K562 (cell line): ENCODE data around the gene KLF4. TPM values are rescaled to one million over a fixed set of nuclear protein-coding genes. Genes with fewer than 3 reads are reported as not detected.

Source experiments
- ATAC-seq: fragments of 200-7000 bp; cut with Tn5 transposase; 3 replicates; pipeline ENCODE4 v1.9.1; 2020; ENCODE audit warnings: moderate library complexity
- BruUV-seq: library from RNA; stranded (reverse); fragments of 400-500 nt; replicated peaks from 2 replicates; lab custom pipeline; 2021; lab: Mats Ljungman, UMichigan
- CTCF ChIA-PET: fragments of 300-600 bp; formaldehyde crosslinking; extraction: SDS; loops from one replicate; lab custom pipeline; 2021; ENCODE audit warnings: low intra/inter-chr PET ratio; lab: Yijun Ruan, JAX
- POLR2A ChIA-PET: fragments of 300-600, 350-650 bp; sonication (Branson Sonifier 250); formaldehyde crosslinking; extraction: SDS; loops from one replicate; lab custom pipeline; 2021; ENCODE audit warnings: antibody characterized with exemption, inconsistent platforms; lab: Yijun Ruan, JAX
- DNase-seq, 4 experiments: peaks; one replicate each; pipeline versions ENCODE4 v3.0.0 to v3.0.0-alpha.2; 2011 to 2018; ENCODE audit warnings: low spot score in 3 of 4, mixed read lengths in 3 of 4; ENCODE audit errors: extremely low read depth in 1 of 4
- FAIRE-seq: peaks from 2 replicates; lab custom pipeline; 2011; peaks lifted over from hg19 to GRCh38; lab: Jason Lieb, UNC
- H2AFZ ChIP-seq: 2 replicates; pipeline ENCODE4 v1.6.0; 2011; ENCODE audit warnings: low read depth, low read length, control low read depth, inconsistent platforms
- H3K27ac ChIP-seq: fragments of 200-600 bp; 3 replicates; pipeline ENCODE4 v1.8.0; 2011; ENCODE audit warnings: low read depth, mild to moderate bottlenecking, control low read depth, inconsistent platforms, low read length, moderate library complexity, mixed read lengths; ENCODE audit errors: extremely low read depth
- H3K27me3 ChIP-seq, 2 experiments: fragments of 300-600 bp in 1 of 2; 2 replicates in 1 of 2; 3 replicates in 1 of 2; pipeline versions ENCODE4 v1.6.0 to v1.8.0; 2011; ENCODE audit warnings: inconsistent platforms in 2 of 2, low read length in 2 of 2, mild to moderate bottlenecking in 1 of 2, mixed read lengths in 1 of 2, moderate library complexity in 1 of 2; ENCODE audit not compliant: control insufficient read depth in 2 of 2, insufficient read depth in 2 of 2
- H3K36me3 ChIP-seq: fragments of 300-600 bp; 3 replicates; pipeline ENCODE4 v1.8.0; 2011; ENCODE audit warnings: mild to moderate bottlenecking, low read length, inconsistent platforms; ENCODE audit not compliant: control insufficient read depth, insufficient read depth
- H3K4me1 ChIP-seq, 2 experiments: fragments of 200-600 bp in 1 of 2; replicated peaks in 1 of 2; 2 replicates in 1 of 2; 3 replicates in 1 of 2; pipeline versions ENCODE4 v1.5.1 to v1.8.0; 2011; ENCODE audit warnings: inconsistent platforms in 2 of 2, low read length in 2 of 2, mild to moderate bottlenecking in 1 of 2, mixed read lengths in 1 of 2, moderate library complexity in 1 of 2; ENCODE audit not compliant: control insufficient read depth in 2 of 2, insufficient read depth in 2 of 2
- H3K4me2 ChIP-seq: 2 replicates; pipeline ENCODE4 v1.6.1; 2011; ENCODE audit warnings: low read length, control low read depth, inconsistent platforms, mixed read lengths; ENCODE audit not compliant: insufficient read depth
- H3K4me3 ChIP-seq: fragments of 200-600 bp; sonication (generic), shearing (Covaris generic); 2 replicates; pipeline ENCODE4 v1.5.1; 2016; ENCODE audit warnings: control low read depth, inconsistent platforms
- H3K79me2 ChIP-seq: fragments of 200-600 bp; 3 replicates; pipeline ENCODE4 v1.8.0; 2011; ENCODE audit warnings: low read length, inconsistent platforms; ENCODE audit not compliant: control insufficient read depth, insufficient read depth
- H3K9ac ChIP-seq, 2 experiments: 2 replicates each; pipeline versions ENCODE4 v1.6.0 to v1.6.1; 2011; ENCODE audit warnings: low read depth in 2 of 2, low read length in 2 of 2, control low read depth in 1 of 2, inconsistent platforms in 1 of 2, mild to moderate bottlenecking in 1 of 2, mixed read lengths in 1 of 2; ENCODE audit not compliant: insufficient read depth in 1 of 2
- H3K9me1 ChIP-seq: one replicate; pipeline ENCODE4 v1.6.0; 2011; ENCODE audit warnings: inconsistent platforms, mild to moderate bottlenecking, low read length, moderate library complexity; ENCODE audit not compliant: control insufficient read depth, insufficient read depth
- H3K9me3 ChIP-seq: replicated peaks from 2 replicates; pipeline ENCODE4 v1.5.1; 2011; ENCODE audit warnings: low read depth, low read length, inconsistent platforms; ENCODE audit not compliant: control insufficient read depth, insufficient read depth
- H4K20me1 ChIP-seq: replicated peaks from 2 replicates; pipeline ENCODE4 v1.6.1; 2011; ENCODE audit warnings: low read length, inconsistent platforms, mixed read lengths; ENCODE audit not compliant: control insufficient read depth, insufficient read depth
- C11orf30 ChIP-seq: fragments of 450-650 bp; IDR thresholded peaks from 2 replicates; pipeline ENCODE4 v1.6.1; 2016; ENCODE audit warnings: low read depth, mild to moderate bottlenecking
- EHMT2 ChIP-seq: fragments of 450-650 bp; IDR thresholded peaks from 2 replicates; pipeline ENCODE4 v1.6.1; 2018; ENCODE audit warnings: antibody characterized with exemption
- GTF3C2 ChIP-seq: IDR thresholded peaks from 3 replicates; pipeline ENCODE4 v1.6.1; 2011; ENCODE audit warnings: borderline replicate concordance, mild to moderate bottlenecking, moderate library complexity; ENCODE audit not compliant: insufficient read length; ENCODE audit errors: extremely low read depth
- HMG20A ChIP-seq: fragments of 450-650 bp; formaldehyde crosslinking; conservative IDR thresholded peaks from 2 replicates; pipeline ENCODE4 v1.4.0; 2020; ENCODE audit warnings: mild to moderate bottlenecking, mixed read lengths
- KHSRP ChIP-seq: fragments of 450-650 bp; IDR thresholded peaks from 2 replicates; pipeline ENCODE4 v1.6.1; 2017
- MYBL2 ChIP-seq, 2 experiments: fragments of 450-650 bp in 1 of 2; sonication (generic) in 1 of 2; formaldehyde crosslinking in 1 of 2; IDR thresholded peaks; 2 replicates each; pipeline versions ENCODE4 v1.6.1 to v1.8.1; 2017 to 2022; ENCODE audit warnings: borderline replicate concordance in 1 of 2, inconsistent platforms in 1 of 2, low read depth in 1 of 2, mild to moderate bottlenecking in 1 of 2, missing genetic modification reagents in 1 of 2, moderate library complexity in 1 of 2
- NFE2 ChIP-seq: IDR thresholded peaks from 2 replicates; pipeline ENCODE4 v1.6.1; 2014; ENCODE audit warnings: antibody characterized with exemption, low read depth
- NRF1 ChIP-seq, 2 experiments: fragments of 450-650 bp; IDR thresholded peaks in 1 of 2; conservative IDR thresholded peaks in 1 of 2; 2 replicates each; pipeline ENCODE4 v1.6.1; 2014; ENCODE audit warnings: mild to moderate bottlenecking in 2 of 2
- NUFIP1 ChIP-seq: fragments of 450-650 bp; IDR thresholded peaks from 2 replicates; pipeline ENCODE4 v1.6.1; 2018; ENCODE audit not compliant: partially characterized antibody
- PKNOX1 ChIP-seq: fragments of 450-650 bp; IDR thresholded peaks from 2 replicates; pipeline ENCODE4 v1.6.1; 2016
- PREB ChIP-seq: sonication (generic); formaldehyde crosslinking; IDR thresholded peaks from 2 replicates; pipeline ENCODE4 v1.8.1; 2023; ENCODE audit warnings: mild to moderate bottlenecking, missing genetic modification reagents
- RNF2 ChIP-seq: sonication (generic); IDR thresholded peaks from 2 replicates; pipeline ENCODE4 v1.6.1; 2016
- TAF7 ChIP-seq: fragments of 450-650 bp; IDR thresholded peaks from 2 replicates; pipeline ENCODE4 v1.6.1; 2016; ENCODE audit warnings: missing genetic modification characterization, missing compliant biosample characterization
- TARDBP ChIP-seq: fragments of 450-650 bp; IDR thresholded peaks from 2 replicates; pipeline ENCODE4 v1.6.1; 2016
- USF2 ChIP-seq: sonication (generic); formaldehyde crosslinking; IDR thresholded peaks from 2 replicates; pipeline ENCODE4 v1.5.0; 2020; ENCODE audit warnings: missing genetic modification reagents
- ZNF165 ChIP-seq: fragments of 250-450 bp; sonication (Bioruptor Pico); IDR thresholded peaks from 2 replicates; pipeline ENCODE4 v1.4.0; 2020; ENCODE audit warnings: borderline replicate concordance
- ZNF197 ChIP-seq: fragments of 200-800 bp; sonication (Bioruptor generic); IDR thresholded peaks from 2 replicates; pipeline ENCODE4 v1.6.1; 2016; ENCODE audit warnings: low read depth, missing genetic modification characterization, missing compliant biosample characterization
- ZNF583 ChIP-seq: fragments of 250-450 bp; sonication (Bioruptor Pico); IDR thresholded peaks from 2 replicates; pipeline ENCODE4 v1.4.0; 2020
- WGBS: fragments of 100-300 bp; shearing (Covaris generic); methylation state at CpG from one replicate; pipeline ENCODE4 v1.1.6; 2016; ENCODE audit warnings: low coverage, mixed read lengths; ENCODE audit not compliant: insufficient coverage; ENCODE audit errors: missing lambda C conversion rate; 5-methylcytosine and 5-hydroxymethylcytosine counted together
- in situ Hi-C: fragments of 300-500 bp; cut with MboI; formaldehyde crosslinking; loops from 4 replicates; pipeline ENCODE4 v1.15.0; 2018; ENCODE audit warnings: inconsistent platforms, mixed read lengths
- intact Hi-C: fragments of 100-400 bp; cut with micrococcal nuclease; formaldehyde crosslinking; loops from 2 replicates; pipeline ENCODE4 v1.14.2; 2022
- polyA plus RNA-seq, 8 experiments: library from polyadenylated mRNA; depleted of rRNA in 4 of 8; stranded (reverse) in 5 of 8; unstranded in 3 of 8; fragments of >200 nt; fragmentation: Nextera tagmentation in 2 of 8; fragmentation: Illumina TruSeq in 1 of 8; extraction: Ambion mirVana in 2 of 8; extraction: Trizol in 1 of 8; gene quantifications; 2 replicates each; pipeline versions ENCODE4 v1.2.1 to v1.2.3, GENCODE V29; 2011 to 2014; ENCODE audit warnings: inconsistent platforms in 1 of 8, missing spikeins in 1 of 8
- total RNA-seq, 7 experiments: library from RNA; depleted of rRNA in 6 of 7; stranded (reverse); fragments of >200 nt in 6 of 7; fragmentation: Illumina TruSeq in 2 of 7; extraction: Trizol in 2 of 7; gene quantifications; 2 replicates each; pipeline versions ENCODE4 v1.2.1 to v1.2.3, GENCODE V29; 2011 to 2021; ENCODE audit warnings: low replicate concordance in 1 of 7

Gene KLF4
- total and polyA plus RNA-seq, 9 of the 15 experiments (the other 6 are each of a cell fraction or from before 2014, with no cell fraction given), result 0.04 to 0.95 (median 0.22) TPM

DNA sequence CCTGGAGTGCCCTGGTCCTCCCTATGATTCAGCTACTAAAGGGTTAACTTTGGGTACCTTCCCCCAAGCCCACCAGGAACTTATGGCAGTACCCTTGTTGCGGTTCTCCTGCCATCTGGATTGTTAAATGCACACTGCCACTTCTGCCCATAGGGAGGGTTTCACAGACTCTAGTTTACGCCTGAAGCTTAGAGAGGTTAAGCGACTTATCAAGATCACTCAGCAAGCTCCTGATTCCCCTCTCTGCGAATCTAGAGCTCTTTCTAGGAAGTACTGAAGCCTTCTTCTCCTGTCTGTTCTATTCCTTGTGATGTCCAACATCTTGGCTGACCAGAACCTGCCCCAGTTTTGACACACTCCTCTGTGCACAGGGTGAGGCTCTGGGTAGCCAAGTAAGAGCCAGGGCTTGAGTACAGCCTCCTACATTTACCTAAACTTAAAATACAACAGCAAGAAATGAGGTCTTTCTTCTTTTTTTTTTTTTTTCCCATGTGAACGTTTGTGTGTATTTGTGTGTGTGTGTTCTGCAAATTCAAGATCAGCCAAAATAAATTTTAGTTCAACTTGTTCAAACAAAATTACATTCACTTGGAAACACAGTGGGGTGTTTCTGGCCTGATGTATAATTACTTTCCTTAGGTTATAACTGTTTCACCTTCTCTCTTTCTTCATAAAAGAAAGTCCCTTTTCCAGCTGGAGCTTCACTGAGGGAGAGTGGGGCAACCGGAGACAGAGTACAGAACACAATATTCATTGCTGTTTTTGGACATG, 28.7 kb upstream of the KLF4 start:
- intact Hi-C loops (no loop called here), in situ Hi-C loops (no loop called here)
- ChIA-PET POLR2A (no interaction called here), CTCF (no interaction called here)
- H3K9me1 ChIP-seq, result no peaks in the 10 kb centered on the region
- no peaks in the 10 kb centered on the region for H3K4me1 ChIP-seq
- TF ChIP-seq MYBL2 (IDR thresholded peaks at IDR 0.05; ENCODE audit: low read depth) (no peak), MYBL2 (CRISPR knock-in tag; IDR thresholded peaks at IDR 0.05; ENCODE audit: borderline replicate concordance) (no peak), NFE2 (no peak), NUFIP1 (no peak), ZNF197 (CRISPR knock-in tag) (no peak), C11orf30 (no peak), KHSRP (no peak), PKNOX1 (no peak), TARDBP (no peak), PREB (no peak), ZNF583 (no peak), HMG20A (CRISPR knock-in tag) (no peak), USF2 (CRISPR knock-in tag) (no peak), NRF1 (conservative IDR thresholded peaks at IDR 0.05 in 1 of 2, IDR thresholded peaks at IDR 0.05 in 1 of 2) (no peak), EHMT2 (no peak), ZNF165 (CRISPR knock-in tag) (no peak), RNF2 (no peak), GTF3C2 (no peak), TAF7 (no peak)
- WGBS, result 0% methylated on average over 6 of the region's 6 CpGs
- H3K4me3 ChIP-seq, result no peak overlapping the region
- H3K9ac ChIP-seq, result no peak overlapping the region
- H3K9me3 ChIP-seq, result no peaks in the 10 kb centered on the region
- FAIRE-seq, result no peak
- H3K27me3 ChIP-seq, result peaks cover 3 to 9% of the 10 kb centered on the region in 2 experiments; a peak in 2 of 5 replicates
- no peak overlapping the region for H3K4me2 ChIP-seq
- no peaks in the 10 kb centered on the region for H3K36me3 ChIP-seq
- H3K27ac ChIP-seq, result no peak overlapping the region
- no peak for ATAC-seq
- no TSS peak for BruUV-seq
- no peak overlapping the region for H2AFZ ChIP-seq
- no peaks in the 10 kb centered on the region for H4K20me1 ChIP-seq
- no peaks in the 10 kb centered on the region for H3K79me2 ChIP-seq
- no peak for DNase-seq
